Thyroid gland (tissue), 4 donors: Measurements from ENCODE around the gene TPD52L1.

Experiments used
- CTCF ChIP-seq, 6 experiments: fragments of 200-600 bp in 3 of 6; fragments of 450-650 bp in 3 of 6; sonication (generic) in 3 of 6; IDR thresholded peaks; one replicate each; pipeline ENCODE4 v1.5.1; 2016 to 2019; ENCODE audit warnings: antibody characterized with exemption in 6 of 6, mild to moderate bottlenecking in 2 of 6, inconsistent platforms in 1 of 6, moderate library complexity in 1 of 6
- POLR2A ChIP-seq, 2 donors: fragments of 450-650 bp; IDR thresholded peaks; one replicate each; pipeline ENCODE4 v1.6.1; 2017; ENCODE audit warnings: antibody characterized with exemption in 2 of 2, mild to moderate bottlenecking in 2 of 2, moderate library complexity in 1 of 2

- TF ChIP-seq CTCF (IDR thresholded peaks at IDR 0.05) (no peak), POLR2A (IDR thresholded peaks at IDR 0.05) (no peak)
Observed at GRCh38 chr6:125245523-125246264, 92.1 kb downstream of the TPD52L1 start.
